GM12864 (cell line): ENCODE data around the gene TRIM31.
A peak's percentile ranks its signal among the peaks of the same experiment; 100 is the strongest.

Experiments used
- DNase-seq: peaks from one replicate; pipeline ENCODE4 v3.0.0-alpha.2; 2011; ENCODE audit warnings: low read depth
- H3K4me3 ChIP-seq: 2 replicates; pipeline ENCODE4 v1.5.1; 2011; ENCODE audit warnings: mild to moderate bottlenecking, low read depth, low read length, control low read depth
- TF ChIP-seq, protein P1 (sequence below): IDR thresholded peaks from 2 replicates; pipeline ENCODE4 v1.5.1; 2011; ENCODE audit warnings: low read depth, mild to moderate bottlenecking, moderate library complexity, low read length, control low read depth, inconsistent platforms; ENCODE audit errors: missing control alignments

Gene TRIM31, protein sequence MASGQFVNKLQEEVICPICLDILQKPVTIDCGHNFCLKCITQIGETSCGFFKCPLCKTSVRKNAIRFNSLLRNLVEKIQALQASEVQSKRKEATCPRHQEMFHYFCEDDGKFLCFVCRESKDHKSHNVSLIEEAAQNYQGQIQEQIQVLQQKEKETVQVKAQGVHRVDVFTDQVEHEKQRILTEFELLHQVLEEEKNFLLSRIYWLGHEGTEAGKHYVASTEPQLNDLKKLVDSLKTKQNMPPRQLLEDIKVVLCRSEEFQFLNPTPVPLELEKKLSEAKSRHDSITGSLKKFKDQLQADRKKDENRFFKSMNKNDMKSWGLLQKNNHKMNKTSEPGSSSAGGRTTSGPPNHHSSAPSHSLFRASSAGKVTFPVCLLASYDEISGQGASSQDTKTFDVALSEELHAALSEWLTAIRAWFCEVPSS

DNA sequence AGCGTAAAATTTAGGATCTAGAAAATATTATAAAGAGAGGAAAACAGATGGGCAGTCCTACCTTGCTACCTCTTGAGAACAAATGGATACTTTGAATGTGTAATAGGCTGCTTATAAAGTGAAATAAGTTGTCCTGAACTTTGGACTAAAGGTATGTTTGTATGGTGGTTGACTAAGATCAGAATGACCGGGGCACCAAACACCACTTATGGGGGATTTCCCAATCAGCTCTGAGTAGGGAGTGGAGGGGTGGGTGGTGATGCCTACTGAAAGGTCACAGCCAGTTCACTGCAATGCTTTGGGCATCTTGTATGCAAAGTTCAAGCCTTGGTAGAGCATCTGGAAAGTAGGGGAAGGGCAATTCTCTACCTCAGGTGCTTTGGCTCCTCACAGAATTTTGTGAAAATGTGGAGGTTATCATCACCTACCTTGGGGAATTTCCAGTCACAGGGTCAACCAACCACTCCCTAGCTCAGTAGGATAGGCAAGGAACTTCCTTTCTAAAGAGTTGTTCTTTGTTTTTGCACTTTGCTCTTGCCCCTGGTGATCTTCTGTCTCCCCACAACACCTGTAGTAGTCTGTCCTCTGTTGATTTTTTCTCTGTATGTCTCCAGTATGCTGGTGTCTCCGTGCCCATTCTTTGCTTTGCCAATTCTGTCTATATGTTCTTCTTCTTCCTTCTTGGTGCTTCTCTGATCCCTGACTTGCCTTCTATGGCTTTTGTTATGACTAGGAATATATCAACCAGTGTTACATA, at the start of gene TRIM31:
TSS of gene TRIM31 (minus strand) at position 88 of the 757 bp plus-strand sequence. CDS start 285 bp downstream, outside the sequence.
- peak; percentile 26 for DNase-seq
- TF ChIP-seq, protein P1, sequence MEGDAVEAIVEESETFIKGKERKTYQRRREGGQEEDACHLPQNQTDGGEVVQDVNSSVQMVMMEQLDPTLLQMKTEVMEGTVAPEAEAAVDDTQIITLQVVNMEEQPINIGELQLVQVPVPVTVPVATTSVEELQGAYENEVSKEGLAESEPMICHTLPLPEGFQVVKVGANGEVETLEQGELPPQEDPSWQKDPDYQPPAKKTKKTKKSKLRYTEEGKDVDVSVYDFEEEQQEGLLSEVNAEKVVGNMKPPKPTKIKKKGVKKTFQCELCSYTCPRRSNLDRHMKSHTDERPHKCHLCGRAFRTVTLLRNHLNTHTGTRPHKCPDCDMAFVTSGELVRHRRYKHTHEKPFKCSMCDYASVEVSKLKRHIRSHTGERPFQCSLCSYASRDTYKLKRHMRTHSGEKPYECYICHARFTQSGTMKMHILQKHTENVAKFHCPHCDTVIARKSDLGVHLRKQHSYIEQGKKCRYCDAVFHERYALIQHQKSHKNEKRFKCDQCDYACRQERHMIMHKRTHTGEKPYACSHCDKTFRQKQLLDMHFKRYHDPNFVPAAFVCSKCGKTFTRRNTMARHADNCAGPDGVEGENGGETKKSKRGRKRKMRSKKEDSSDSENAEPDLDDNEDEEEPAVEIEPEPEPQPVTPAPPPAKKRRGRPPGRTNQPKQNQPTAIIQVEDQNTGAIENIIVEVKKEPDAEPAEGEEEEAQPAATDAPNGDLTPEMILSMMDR: no peak
- no peak within 1 kb of the TSS; the same call in 1 of the 2 replicates for H3K4me3 ChIP-seq

DNA sequence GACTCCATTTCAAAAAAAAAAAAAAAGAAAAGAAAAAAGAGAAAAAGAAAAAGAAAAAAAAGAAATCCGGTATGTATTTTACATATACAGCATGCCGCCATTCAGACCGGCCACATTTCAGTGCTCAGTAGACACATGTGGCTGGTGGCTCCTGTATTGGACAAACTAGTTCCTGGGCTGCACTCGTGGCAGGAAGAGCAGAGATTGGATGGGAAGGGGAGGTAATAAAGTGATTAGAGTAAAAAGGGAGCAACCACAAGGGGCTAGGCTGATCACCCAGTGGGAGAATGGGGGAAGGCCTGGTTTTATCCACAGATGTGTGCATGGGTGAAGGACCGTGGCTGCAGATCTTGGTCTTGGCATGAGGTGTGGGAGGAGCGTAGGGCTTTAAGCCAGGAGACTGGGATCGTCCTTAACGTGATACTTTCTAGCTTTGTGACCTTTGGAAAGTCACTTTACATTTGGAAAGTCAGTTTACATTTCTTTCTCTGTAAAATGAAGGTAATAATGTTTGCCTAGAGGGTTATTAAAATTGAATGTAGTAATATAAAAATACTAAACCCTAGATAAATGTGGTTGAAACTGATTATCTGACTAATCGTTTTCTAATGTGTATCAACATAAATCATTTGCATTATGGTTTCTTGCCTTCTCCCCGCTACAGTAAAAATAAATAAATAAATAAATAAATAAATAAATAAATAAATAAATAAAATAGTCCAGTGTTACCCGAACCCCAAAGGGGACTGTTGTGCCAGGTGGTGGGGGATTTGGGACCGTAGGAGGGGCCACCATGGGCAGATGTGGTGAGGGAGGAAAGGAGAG, 49.6 kb upstream of the TRIM31 start:
- TF ChIP-seq, protein P1: no peak
- DNase-seq: no peak
- H3K4me3 ChIP-seq: no peak overlapping the region

DNA sequence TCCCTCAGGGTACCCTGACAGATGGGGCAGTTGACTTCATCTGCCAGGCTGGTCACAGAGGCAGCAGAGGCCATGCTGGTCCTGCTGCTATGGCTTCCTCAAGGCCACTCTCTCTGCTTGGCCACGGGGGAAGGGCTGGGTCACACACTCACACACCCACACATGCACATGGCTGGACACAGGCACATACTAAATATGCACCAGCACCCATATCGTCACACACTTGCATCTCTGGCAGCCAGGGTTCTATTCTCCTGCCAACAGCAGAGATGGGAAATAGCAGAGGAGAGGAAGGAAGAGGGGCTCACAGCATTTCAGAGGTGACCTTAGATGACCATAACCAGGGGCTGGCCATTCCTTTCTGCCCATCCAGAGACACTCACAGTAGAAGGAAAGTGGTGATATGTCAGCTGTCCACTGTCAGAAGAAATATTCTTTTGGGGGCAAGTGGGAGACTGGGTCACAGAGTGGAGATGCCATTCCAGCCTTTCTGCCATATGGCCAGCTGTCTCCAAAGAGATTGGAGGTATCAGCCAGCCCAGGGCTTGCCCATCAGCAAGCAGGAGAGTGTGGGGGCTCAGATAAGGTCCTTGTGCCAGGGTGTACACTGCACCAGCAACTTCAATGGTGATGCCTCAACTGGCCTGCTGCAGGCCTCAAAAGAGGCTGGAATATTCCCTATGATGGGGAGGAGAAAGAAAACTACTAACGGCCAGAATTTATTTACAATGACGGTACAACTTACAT, 48.1 kb upstream of the TRIM31 start, which contains the start of gene TRIM10:
TSS of gene TRIM10 (minus strand) at position 427 of the 747 bp plus-strand sequence. CDS start at position 74, 353 bp downstream.
- H3K4me3 ChIP-seq: no peak within 1 kb of the TSS
- no peak for DNase-seq
- TF ChIP-seq, protein P1: no peak

DNA sequence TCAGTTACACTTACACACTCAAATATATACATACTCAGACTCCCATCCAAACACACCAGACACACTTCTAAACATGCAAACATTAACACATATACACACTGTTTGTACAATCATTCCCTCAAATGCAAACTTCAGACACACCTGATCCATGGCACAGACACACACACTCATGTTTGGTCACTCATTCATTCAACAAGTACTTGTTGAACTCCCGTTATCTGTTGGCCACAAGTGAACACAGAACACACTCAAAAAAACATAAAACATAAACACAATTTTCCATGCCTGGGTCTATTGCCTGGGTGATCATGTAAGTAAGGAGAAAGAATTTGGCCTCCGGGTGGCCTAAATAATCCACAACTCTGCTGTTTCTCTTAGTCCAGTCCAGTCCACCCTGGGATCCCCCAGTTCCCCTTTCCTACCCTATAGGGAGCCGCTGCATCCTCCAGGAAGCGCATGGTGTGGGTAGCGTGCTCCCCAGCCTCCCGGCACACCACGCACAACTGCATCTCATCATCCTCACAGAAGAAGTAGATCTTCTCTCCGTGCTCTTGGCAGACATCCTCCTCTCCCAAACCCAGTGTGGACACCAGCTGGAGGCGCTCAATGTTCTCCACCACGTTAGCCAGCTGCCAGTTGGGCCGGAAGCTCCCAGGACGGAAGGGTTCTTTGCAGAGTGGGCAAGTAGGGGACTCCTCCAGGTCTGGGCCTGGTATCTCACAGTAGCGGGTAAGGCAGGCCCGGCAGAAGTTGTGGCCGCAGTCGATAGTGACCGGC, 47.3 kb upstream of the TRIM31 start:
- TF ChIP-seq, protein P1: no peak
- no peak for DNase-seq
- no peak overlapping the region for H3K4me3 ChIP-seq

DNA sequence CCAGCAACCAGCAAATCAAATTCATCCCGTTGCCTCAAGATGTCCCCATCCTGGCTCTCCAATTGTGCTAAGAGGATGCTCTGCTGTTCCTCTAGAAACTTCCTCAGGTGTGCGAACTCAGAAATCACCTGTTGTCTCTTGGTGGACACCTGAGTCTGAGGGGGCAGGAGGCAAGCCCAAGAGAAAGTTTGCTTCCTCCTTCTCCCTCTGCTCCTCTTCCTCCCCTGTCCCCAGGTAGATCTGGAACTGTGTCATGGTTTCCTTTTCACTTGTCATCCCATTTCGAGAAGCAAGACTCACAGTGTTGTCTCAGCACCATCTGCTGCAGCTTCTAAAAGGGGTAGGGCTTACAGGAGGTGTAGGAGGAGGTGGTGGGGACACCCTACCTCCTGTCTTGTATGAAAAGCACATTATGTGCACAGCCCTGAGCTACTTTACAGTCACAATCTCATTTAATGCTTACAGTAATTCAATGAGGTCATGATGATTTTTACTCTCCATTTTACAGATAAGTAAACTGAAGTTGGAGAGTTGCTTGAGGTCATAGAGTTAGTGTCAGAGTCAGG, 45.7 kb upstream of the TRIM31 start:
- TF ChIP-seq, protein P1: no peak
- no peak overlapping the region for H3K4me3 ChIP-seq
- no peak for DNase-seq
